ENCODE results near the gene SLC30A10.
"Not testable (repeated sequence)": the region's sequence is repeated elsewhere in the genome, so short reads cannot be mapped to it uniquely, and the experiment has no call there.

The SLC30A10 gene

DNA sequence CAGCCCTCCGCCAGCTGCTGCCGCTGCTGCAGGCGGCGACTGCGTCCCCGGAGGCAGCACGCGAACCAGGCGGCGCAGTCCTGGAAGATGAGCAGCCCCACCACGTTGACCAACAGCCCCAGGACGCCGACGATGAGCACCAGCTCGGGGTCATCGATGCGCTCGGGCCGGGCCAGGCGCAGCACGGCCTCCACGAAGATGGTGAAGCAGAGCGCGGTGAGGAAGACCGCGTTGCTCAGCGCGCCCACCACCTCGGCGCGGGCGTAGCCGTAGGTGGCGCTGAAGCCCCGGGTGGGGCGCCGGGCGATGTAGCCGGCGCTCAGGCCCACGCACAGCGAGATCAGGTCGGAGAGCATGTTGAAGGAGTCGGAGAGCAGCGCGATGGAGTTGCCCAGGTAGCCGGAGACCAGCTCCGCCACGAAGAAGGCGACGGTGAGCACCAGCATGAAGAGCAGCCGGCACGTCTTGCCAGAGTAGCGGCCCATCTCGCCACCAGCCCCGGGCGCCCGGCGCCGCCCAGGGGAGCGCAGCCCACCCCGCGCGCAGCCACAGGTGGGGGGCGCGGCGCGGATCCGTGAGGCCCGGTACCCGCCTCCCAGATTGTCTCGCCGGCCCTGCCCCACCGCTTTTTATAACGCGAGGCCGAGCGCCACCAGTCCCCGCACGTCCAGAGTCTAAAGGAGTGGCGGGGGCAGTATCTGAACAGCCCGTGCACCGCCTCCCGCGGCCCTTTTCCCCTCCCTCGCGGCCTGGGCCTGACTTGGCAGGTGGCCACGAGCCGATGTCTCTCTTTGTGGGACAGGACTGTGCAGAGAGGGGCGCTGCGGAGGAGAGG is at the start of gene SLC30A10:
SLC30A10 (minus strand) TSS at position 602 of the 835 bp plus-strand sequence; CDS start at position 485, 117 bp downstream.
- no peak for DNase-seq (ENCODE audit: low read depth in 1 of 2, low spot score in 1 of 2)

- DNase-seq (ENCODE audit: low read depth in 1 of 2, low spot score in 1 of 2): no peak
Observed at GRCh38 chr1:219973213-219973612, 44.9 kb upstream of the SLC30A10 start.

- DNase-seq (ENCODE audit: low read depth in 1 of 2, low spot score in 1 of 2): no peak
Observed at GRCh38 chr1:219967361-219967760, 39.0 kb upstream of the SLC30A10 start.

DNA sequence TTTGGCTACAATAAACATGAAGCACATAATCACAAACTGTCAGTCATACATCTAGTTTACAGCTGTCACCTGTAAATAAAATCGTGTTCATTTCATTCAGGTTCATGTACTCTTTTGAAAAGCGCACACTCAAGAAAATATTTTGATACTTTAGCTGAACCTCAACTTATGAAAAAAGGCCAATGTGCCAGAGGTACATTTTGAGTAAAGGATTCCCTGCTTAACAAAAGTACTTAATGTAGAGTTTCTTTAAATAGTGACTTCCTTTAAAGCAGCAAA is 37.7 kb upstream of the SLC30A10 start:
- DNase-seq (ENCODE audit: low read depth in 1 of 2, low spot score in 1 of 2): no peak

DNA sequence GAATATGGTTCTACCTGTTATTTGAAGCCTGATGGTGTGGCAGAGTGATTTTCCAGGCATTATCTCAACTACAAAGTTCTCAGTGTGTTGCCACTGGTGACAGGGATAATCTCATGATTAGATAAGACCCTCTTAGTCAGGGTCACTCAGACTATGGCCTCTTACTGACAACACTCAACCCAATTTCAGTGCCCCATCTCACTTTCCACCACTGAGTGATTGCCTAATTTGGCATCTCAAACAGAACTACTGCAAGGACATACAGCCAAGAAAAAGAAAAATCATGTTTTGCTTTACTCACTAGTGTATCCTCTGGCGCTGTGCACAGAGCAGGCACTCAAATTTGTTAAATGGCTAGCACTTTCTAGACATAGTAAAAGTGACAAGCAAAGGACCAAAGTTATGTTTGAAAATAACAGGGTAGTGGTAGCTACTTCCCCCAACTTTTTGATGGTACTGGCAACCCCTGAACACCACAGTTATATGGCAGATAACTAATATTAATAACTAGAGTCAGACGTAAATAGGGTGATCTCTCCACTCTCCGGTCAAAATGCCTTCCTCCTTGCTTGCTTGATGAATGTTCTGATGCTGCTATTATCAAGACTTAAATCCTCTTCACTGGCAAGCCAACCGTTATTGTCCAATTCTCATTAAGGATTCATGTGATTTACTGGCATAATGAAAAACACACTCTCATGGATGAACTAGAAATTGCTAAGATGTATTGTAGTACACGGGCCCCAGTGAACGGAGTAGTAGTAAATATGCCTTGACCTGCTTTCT is 37.1 kb upstream of the SLC30A10 start:
- DNase-seq (ENCODE audit: low read depth in 1 of 2, low spot score in 1 of 2): no peak

- DNase-seq (ENCODE audit: low read depth in 1 of 2, low spot score in 1 of 2): no peak
Observed at GRCh38 chr1:219963432-219963831, 35.1 kb upstream of the SLC30A10 start.

- no peak for DNase-seq (ENCODE audit: low read depth in 1 of 2, low spot score in 1 of 2)
Observed at GRCh38 chr1:219961684-219962083, 33.3 kb upstream of the SLC30A10 start.

DNA sequence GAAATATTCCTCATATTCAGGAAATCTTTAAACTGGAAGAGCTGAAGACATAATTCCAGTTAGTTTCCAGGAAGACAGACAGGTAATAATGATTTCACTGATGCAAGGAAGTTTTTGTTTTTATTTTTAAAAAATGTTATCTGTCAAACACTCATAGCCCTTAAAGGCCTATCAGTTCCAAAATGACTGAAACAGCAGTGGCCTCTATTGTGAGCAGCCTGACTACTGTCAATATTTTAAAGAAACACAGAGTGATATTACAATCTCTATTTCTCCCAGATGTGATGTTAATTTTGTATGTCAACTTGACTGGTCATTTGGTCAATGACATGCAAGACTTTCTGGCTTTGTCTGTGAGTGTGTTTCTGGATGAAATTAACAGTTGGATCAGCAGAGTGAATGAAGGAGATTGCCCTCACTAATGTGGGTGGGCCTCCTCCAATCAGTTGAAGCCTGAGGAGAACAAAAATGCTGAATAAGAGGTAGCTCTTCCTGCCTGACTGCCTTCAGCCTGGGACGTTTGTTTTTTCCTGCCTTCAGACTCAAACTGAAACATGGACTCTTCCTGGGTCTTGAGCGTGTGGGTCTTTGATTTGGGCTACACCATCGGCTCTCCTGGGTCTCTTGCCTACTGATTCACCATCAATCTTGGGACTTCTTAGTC is 31.3 kb upstream of the SLC30A10 start:
- DNase-seq (ENCODE audit: low read depth in 1 of 2, low spot score in 1 of 2): no peak

DNA sequence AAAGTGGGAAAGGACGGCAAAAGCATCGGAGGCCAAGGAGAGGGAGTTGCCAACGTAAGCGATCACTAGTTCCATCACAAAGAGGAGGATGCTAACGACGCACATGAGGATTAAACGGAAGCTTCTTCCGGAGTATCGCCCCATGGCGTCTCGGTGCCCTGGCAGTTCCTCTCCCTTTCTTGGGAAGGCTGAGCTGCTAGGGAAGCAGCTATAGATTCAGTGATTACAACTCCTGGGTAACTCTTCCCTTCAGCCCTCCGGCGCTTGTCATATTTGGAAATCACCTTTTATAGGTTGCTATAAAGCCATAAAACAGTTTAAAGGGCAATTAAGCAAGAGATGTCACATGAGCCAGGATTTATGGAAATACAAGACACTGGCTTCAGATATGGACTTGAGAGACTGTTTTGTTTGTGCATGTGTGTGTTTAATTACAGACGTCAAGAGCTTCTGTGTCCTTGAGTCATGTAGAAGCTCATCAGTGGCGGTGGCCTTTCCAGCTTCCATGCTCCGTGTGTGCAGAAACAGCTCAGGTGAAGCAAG is 30.6 kb upstream of the SLC30A10 start:
- no peak for DNase-seq (ENCODE audit: low read depth in 1 of 2, low spot score in 1 of 2)

DNA sequence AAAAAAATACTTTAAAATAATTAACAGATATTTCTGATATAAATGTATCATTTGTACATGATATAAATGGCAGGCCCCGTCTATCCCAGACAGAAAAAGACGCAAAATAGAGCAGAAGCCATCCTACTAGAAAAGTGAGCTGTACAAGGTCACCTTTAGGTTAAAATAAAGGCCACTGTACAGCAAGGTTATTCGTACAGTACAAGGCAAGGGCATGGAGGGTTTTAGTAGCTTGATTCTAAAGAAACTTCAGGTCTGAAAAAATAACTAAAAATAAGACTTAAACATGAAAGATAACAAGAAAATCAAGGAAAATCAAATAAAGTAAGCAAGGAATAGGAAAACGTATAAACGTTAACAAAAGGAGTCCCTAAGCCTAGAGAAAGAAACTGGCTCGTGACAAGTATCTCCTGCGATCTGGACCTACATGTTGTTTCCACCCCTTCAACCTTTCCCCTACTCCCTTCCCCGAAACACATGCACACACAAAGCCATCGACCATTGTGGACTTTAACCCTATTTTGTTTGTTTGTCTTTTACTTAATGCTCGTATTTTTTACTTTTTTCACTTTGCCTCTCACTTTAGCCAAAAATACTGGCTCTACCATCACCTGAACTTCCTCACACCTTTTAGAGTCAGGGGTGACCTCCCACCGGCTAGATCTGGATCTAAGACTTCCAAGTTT is 26.5 kb upstream of the SLC30A10 start:
- DNase-seq (ENCODE audit: low read depth in 1 of 2, low spot score in 1 of 2): no peak

DNA sequence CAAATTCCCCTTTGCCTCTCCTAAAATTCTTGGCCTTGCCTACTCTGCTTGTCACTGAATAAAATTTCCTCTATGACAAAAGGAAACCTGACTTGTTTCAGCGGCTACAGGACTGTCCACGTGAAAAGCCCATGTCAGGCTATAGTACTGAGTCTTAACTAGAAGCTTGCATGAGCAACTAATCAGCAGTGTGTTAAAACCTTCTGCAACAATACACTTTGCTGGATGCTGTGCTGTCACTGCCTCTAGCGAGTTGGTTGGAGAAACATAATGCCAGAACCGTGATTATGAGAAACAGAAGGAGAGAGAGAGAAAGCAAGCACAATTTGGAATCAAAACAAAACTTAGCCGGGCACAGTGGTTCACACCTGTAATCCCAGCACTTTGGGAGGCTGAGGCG is 25.7 kb upstream of the SLC30A10 start:
- no peak for DNase-seq (ENCODE audit: low read depth in 1 of 2, low spot score in 1 of 2)

GRCh38 chr1:219952361-219952760 is 24.0 kb upstream of the SLC30A10 start:
- no peak for DNase-seq (ENCODE audit: low read depth in 1 of 2, low spot score in 1 of 2)

DNA sequence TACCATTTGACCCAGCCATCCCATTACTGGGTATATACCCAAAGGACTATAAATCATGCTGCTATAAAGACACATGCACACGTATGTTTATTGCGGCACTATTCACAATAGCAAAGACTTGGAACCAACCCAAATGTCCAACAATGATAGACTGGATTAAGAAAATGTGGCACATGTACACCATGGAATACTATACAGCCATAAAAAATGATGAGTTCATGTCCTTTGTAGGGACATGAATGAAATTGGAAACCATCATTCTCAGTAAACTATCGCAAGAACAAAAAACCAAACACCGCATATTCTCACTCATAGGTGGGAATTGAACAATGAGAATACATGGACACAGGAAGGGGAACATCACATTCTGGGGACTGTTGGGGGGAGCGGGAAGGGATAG is 20.9 kb upstream of the SLC30A10 start:
- not testable (repeated sequence) for DNase-seq (ENCODE audit: low read depth in 1 of 2, low spot score in 1 of 2)

DNA sequence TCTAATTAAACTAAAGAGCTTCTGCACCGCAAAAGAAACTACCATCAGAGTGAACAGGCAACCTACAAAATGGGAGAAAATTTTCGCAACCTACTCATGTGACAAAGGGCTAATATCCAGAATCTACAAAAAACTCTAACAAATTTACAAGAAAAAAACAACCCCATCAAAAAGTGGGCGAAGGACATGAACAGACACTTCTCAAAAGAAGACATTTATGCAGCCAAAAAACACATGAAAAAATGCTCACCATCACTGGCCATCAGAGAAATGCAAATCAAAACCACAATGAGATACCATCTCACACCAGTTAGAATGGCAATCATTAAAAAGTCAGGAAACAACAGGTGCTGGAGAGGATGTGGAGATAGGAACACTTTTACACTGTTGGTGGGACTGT is 20.4 kb upstream of the SLC30A10 start:
- DNase-seq (ENCODE audit: low read depth in 1 of 2, low spot score in 1 of 2): not testable (repeated sequence)

- no peak for DNase-seq (ENCODE audit: low read depth in 1 of 2, low spot score in 1 of 2)
Observed at GRCh38 chr1:219945795-219946194, 17.4 kb upstream of the SLC30A10 start.

DNA sequence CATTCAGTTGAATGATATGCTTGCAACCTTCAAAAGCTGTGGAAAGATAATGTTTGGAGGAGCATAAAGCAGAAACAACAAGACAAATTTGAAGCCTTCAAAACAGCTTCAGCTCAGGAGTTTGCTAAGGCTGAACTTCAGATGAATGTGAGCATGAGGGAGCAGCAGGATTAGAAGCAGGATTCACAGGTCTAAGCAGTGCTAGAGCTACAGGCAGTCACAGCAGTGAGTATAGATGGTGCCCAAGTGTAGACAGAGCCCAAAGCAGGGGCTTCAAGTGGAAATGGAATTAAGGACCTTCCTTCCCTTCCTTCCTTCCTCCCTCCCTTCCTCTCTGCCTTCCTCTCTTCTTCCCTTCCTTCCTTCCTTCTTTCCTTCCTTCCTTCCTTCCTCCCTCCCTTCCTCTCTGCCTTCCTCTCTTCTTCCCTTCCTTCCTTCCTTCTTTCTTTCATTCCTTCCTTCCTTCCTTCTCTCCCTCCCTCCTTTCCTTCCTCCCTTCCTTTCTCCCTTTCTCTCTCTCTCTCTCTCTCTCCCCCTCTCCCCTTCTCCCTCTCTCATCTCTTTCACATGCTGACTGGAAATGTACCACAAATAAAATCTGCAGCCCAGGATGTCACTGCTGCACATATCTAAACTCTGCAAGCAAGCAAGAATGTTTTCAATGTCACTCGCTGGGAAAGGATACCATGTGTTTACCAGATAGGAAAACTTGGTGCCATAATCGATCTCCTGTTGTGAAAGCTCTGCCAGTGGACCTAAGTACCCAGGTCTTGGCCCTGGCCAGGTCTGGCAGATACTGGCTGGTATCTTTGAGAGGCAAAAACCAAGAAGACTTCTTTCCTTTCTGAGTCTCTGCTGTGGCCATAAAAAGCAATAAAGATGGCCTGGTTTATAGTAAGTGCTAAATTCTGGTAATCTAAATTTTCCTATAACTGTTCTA is 13.1 kb upstream of the SLC30A10 start:
- DNase-seq (ENCODE audit: low read depth in 1 of 2, low spot score in 1 of 2): no peak

DNA sequence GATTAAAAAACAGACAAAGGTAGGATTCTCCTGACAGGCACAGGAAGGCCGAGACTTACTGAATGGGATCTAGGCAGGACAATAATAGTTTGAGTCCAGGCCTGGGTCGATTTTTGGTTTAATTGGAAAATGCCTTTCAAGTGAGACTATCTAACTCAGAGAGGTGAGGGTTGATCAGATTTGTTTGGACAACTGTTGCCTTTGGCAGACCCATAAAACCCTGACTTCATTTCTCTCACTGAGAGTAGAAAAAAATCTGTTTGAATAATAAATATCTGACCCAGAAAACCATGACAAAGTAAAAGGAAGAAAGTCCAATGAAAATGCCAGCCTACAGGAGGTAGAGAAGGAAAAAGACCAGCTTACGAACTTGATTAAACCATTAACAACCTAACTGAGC is 12.3 kb upstream of the SLC30A10 start:
- no peak for DNase-seq (ENCODE audit: low read depth in 1 of 2, low spot score in 1 of 2)

DNA sequence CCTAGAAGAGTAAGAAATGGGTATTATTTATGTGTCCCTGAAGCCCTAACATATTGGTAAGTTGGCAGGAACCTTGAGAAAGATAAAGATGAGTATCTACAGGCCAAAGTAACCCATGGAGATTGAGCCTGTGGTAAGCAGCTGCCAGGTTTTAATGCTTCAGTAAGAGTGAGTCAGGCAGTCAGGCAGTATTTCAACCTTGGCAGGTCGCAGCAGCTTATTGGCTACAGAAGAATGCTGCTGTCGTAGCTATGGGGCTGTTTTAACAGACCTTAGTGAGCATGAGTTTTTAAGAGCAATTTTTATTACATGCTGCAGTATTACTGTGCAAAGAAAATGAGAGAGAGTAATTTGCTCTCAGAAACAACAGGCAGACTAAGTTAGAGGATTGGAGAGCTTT is 10.3 kb upstream of the SLC30A10 start:
- no peak for DNase-seq (ENCODE audit: low read depth in 1 of 2, low spot score in 1 of 2)

- not testable (repeated sequence) for DNase-seq (ENCODE audit: low read depth in 1 of 2, low spot score in 1 of 2)
Observed at GRCh38 chr1:219933763-219934162, 5.4 kb upstream of the SLC30A10 start.

GRCh38 chr1:219931033-219931432 is 2.7 kb upstream of the SLC30A10 start:
- DNase-seq (ENCODE audit: low read depth in 1 of 2, low spot score in 1 of 2): no peak

Data from activated CD4-positive, alpha-beta T cell treated with anti-CD3 and anti-CD28 coated beads, Interleukin-2, amount 50 U/mL, for 24 hours (primary cell).